Measurements from ENCODE around the gene TBC1D22A.

TBC1D22A gene

DNA sequence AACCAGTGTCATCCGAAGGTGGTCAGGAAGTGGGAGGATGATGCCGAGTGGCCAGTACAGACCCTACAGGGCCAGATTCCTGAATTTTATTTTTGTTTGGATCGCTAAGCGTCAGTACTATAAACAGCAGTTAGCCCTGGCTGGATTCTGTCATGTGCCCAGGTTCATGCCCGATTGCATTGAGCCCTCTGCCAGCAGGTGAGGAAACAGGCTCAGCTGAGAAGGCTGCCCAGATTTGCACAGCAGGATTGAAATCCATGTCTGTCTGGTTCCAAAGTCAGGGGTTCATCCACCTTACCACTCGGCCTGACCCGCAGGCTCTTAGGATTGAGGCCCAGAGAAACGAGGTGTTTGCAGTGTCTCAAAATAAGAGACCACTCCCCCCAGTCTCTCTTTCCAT lies 9.1 kb upstream of the TBC1D22A start:
- DNase-seq (ENCODE audit: low spot score) = no peak

- no peak for DNase-seq (ENCODE audit: low spot score)
These were observed 8.7 kb upstream of the TBC1D22A start for GRCh38 chr22:46753761-46754109.

GRCh38 chr22:46754110-46754799 lies 8.2 kb upstream of the TBC1D22A start:
- DNase-seq (ENCODE audit: low spot score) = peak; percentile 96

GRCh38 chr22:46754826-46755225 lies 7.6 kb upstream of the TBC1D22A start:
- DNase-seq (ENCODE audit: low spot score) = no peak

DNA sequence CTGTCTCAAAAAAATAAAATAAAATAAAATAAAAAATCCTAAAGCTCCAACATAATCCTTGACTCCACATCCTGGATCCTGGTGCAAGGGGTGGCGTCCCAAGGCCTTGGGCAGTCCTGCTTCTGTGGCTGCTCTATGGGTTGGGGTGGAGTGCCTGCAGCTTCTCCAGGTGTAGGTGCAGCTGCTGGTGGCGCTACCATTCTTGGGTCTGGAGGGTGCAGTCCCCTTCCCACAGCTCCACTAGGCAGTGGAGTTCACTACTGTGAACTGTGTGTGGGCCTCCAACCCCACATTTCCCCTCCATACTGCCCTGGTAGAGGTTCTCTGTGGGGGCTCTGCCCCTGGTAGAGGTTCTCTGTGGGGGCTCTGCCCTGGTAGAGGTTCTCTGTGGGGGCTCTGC lies 6.9 kb upstream of the TBC1D22A start:
- no peak for DNase-seq (ENCODE audit: low spot score)

DNA sequence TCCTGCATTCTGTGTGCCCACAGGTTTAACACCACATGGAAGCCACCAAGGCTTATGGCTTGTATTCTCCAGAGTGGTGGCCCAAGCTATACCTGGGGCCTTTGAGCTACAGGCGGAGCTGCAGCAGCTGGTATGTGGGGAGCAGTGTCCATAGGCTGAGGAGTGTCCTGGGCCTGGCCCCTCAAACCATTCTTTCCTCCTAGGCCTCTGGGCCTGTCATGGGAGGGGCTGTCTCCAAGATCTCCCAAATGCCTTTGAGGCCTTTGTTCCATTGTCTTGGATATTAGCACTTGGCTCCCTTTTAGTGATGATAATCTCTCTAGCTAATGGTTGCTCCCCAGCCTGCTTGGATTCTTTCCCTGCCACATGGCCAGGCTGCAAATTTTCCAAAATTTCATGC lies 6.4 kb upstream of the TBC1D22A start:
- DNase-seq (ENCODE audit: low spot score) = no peak

DNA sequence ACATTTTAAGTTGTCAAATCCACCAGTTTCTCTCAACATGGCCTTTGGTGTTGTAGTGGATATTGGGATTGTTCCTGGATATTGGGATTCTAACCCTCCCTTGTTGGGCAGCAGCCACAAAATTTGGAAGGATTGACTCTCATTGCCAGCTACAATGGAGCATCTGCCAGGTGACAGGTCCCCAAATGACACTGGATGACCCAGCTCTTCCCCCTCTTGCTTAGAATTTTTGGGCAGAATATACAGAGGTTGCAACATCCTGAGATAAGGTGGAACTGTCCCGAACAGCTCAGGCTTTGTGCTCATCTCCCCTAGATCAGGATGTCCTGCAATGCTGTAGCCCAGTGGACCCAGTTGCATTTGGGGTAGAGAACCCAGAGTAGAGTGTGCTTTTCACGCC lies 5.3 kb upstream of the TBC1D22A start:
- DNase-seq (ENCODE audit: low spot score) = no peak

DNA sequence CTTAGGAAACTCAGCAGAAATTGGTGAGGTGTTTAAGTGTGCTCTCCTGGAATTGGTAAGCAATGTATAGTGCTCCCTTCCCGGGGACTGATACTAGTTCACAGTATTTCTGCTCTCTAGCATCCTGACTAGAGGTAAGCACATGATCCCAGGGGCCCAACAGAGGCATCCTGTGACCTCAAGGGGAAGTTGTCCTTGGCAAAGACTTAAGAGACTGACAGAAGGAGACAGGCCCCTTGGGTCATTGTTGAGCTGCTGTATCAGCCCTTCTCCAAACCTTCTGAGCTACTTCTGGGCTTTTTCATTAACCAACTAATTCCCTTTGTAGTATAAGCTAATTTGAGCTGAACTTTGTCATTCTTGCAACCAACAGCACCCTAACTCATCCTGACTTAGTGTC lies 4.3 kb upstream of the TBC1D22A start:
- no peak for DNase-seq (ENCODE audit: low spot score)

DNA sequence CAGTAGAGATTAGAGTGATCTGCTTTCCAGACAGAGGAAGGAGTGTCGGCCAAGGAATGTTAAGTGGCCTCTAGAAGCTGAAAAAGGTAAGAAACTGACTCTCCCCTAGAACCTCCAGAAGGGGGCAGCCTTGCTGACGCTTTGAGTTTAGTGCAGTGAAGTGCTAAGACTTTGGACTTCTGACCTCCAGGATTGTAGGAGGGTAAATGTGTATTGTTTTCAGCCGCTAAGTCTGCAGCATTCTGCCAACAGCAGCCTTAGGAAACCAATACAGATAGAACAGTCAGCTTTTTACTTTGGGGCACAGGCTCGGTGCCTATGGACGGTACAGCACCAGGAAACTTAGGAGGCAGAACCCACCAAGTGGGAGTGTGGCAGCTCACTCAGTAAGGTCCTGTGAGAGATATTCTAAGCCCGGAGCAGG lies 3.6 kb upstream of the TBC1D22A start:
- DNase-seq (ENCODE audit: low spot score) = peak; percentile 51

GRCh38 chr22:46761017-46761416 lies 1.4 kb upstream of the TBC1D22A start:
- no peak for DNase-seq (ENCODE audit: low spot score)

- peak; percentile 45 for DNase-seq (ENCODE audit: low spot score)
These were observed 762 bp upstream of the TBC1D22A start for GRCh38 chr22:46761539-46762237.

GRCh38 chr22:46763051-46763705 lies 728 bp downstream of the TBC1D22A start:
- DNase-seq (ENCODE audit: low spot score) = no peak

GRCh38 chr22:46764140-46764680 lies 1.8 kb downstream of the TBC1D22A start:
- no peak for DNase-seq (ENCODE audit: low spot score)

- no peak for DNase-seq (ENCODE audit: low spot score)
These were observed 2.5 kb downstream of the TBC1D22A start for GRCh38 chr22:46764779-46765485.

GRCh38 chr22:46766611-46767010 lies 4.2 kb downstream of the TBC1D22A start:
- DNase-seq (ENCODE audit: low spot score) = no peak

- DNase-seq (ENCODE audit: low spot score) = no peak
These were observed 5.0 kb downstream of the TBC1D22A start for GRCh38 chr22:46767249-46767985.

DNA sequence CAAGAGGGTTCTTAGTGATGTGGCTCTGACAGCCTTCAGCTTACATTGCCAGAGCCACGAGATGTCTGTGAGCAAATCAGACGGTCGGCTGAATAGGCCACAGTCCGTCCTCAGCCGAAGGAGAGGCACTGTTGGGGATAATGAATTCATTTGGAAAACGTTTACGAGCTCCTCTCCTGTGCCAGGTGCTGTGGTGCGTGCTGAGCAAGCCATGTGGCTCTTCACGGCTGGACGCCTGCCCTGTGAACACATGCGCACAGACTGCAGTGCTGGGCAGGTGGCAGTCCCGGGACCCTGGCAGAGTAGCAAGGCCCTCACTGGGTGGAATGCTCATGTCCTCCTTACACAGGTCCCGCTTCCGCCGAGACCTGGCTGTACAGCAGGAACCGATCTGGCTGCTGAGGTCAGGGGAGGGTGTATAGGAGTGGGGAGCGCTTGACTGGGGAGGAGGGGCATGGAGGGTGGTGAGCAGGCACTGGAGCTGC lies 6.8 kb downstream of the TBC1D22A start:
- no peak for DNase-seq (ENCODE audit: low spot score)

DNA sequence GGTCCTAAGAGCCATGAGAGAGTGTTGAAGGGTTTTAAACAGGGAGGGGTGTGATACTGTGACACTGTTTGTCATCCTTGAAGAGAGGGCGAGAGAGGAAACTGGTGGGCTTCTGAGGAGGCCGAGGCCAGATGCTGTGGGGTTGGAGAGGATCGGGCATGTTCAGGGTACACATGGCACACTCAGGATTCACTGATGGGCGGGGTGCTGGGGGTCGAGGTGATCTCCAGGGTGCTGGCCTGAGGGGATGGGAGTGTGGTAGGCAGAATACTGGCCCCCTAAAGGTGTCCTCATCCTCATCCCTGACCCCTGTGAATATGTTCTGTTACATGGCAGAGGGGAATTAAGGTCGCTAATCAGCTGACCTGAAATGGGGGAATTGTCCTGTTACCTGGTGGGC lies 7.3 kb downstream of the TBC1D22A start:
- no peak for DNase-seq (ENCODE audit: low spot score)

- DNase-seq (ENCODE audit: low spot score) = no peak
These were observed 7.7 kb downstream of the TBC1D22A start for GRCh38 chr22:46770151-46770641.

DNA sequence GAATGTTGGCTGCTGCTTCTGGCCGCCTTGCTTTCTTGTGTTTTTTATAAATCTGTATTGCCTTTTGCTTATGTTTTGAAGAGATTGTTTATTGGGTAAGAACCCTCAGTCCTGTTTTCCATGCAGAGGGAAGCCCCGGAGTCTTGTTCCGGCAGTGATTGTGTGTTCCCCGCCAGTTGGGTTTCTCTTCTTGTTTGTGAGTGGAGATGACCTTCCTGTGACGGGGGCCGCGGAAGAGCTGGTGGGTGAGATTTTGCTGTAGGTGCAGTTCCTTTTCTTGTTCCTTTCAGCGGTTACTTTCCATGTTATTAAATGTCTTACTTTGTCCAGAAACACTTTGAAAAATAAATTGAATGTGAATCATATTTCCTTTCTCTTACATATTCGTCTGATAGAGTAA lies 8.3 kb downstream of the TBC1D22A start:
- DNase-seq (ENCODE audit: low spot score) = no peak

GRCh38 chr22:46773076-46773475 lies 10.6 kb downstream of the TBC1D22A start:
- DNase-seq (ENCODE audit: low spot score) = no peak

Data from COLO829 (cell line).